GM10847 (cell line): ENCODE data around the gene GATC.

Experiments
- POLR2A ChIP-seq: IDR thresholded peaks from 2 replicates; pipeline ENCODE4 v1.6.1; 2011; ENCODE audit not compliant: insufficient read length; ENCODE audit errors: extremely low read depth

Gene GATC

GRCh38 chr12:120445911-120446843, at the start of gene GATC, which contains the start of gene TRIAP1:
GATC (plus strand) TSS chr12:120446444; CDS start chr12:120446481, 37 bp downstream.
TRIAP1 (minus strand) TSS chr12:120446384; CDS start chr12:120446372, 12 bp downstream.
- TF ChIP-seq POLR2A = peak; percentile 79

GRCh38 chr12:120397824-120398540, 48.3 kb upstream of the GATC start:
- TF ChIP-seq POLR2A = no peak

- TF ChIP-seq POLR2A = no peak
These were observed 46.7 kb upstream of the GATC start for GRCh38 chr12:120399531-120399930.

GRCh38 chr12:120402217-120402616, 44.0 kb upstream of the GATC start:
- TF ChIP-seq POLR2A = no peak

GRCh38 chr12:120403869-120404268, 42.4 kb upstream of the GATC start:
- TF ChIP-seq POLR2A = no peak

GRCh38 chr12:120404271-120404670, 42.0 kb upstream of the GATC start:
- no peak for TF ChIP-seq POLR2A

- TF ChIP-seq POLR2A = no peak
These were observed 40.2 kb upstream of the GATC start for GRCh38 chr12:120406069-120406468.

GRCh38 chr12:120406553-120406952, 39.7 kb upstream of the GATC start:
- TF ChIP-seq POLR2A = no peak

- no peak for TF ChIP-seq POLR2A
These were observed 37.5 kb upstream of the GATC start for GRCh38 chr12:120408771-120409170.

GRCh38 chr12:120412421-120412820, 33.8 kb upstream of the GATC start:
- TF ChIP-seq POLR2A = no peak

GRCh38 chr12:120413901-120414695, 32.1 kb upstream of the GATC start:
- TF ChIP-seq POLR2A = no peak

GRCh38 chr12:120416490-120417216, 29.6 kb upstream of the GATC start:
- TF ChIP-seq POLR2A = no peak

GRCh38 chr12:120417917-120418580, 28.2 kb upstream of the GATC start:
- TF ChIP-seq POLR2A = no peak

GRCh38 chr12:120421701-120422100, 24.5 kb upstream of the GATC start:
- TF ChIP-seq POLR2A = no peak
